Measurements from ENCODE around the gene CSF3R. TPM values are rescaled to one million over a fixed set of nuclear protein-coding genes. Genes with fewer than 3 reads are reported as not detected.

CSF3R gene
- total and polyA plus RNA-seq, 3 experiments from 2014 or later: 0.11 to 0.40 TPM; not detected in 1

Other genes starting within 250 kb of the CSF3R start
- 1 to 10 TPM; 2.5 to 2.6 TPM for gene SH3D21, start 176.5 kb downstream of the CSF3R start, total RNA-seq
- gene SH3D21, start 176.5 kb downstream of the CSF3R start, polyA plus RNA-seq: not detected
- 10 to 100 TPM; 13.6 to 16.3 TPM for gene EVA1B, start 159.3 kb downstream of the CSF3R start, total RNA-seq
- gene EVA1B, start 159.3 kb downstream of the CSF3R start, polyA plus RNA-seq: 8.1 TPM
- gene STK40, start 97.0 kb downstream of the CSF3R start, total RNA-seq: 10 to 100 TPM; 52.9 to 56.8 TPM
- gene STK40, start 97.0 kb downstream of the CSF3R start, polyA plus RNA-seq: 53.7 TPM
- gene LSM10, start 85.0 kb downstream of the CSF3R start, total RNA-seq: 10 to 100 TPM; 75.3 to 81.4 TPM
- 146 TPM for gene LSM10, start 85.0 kb downstream of the CSF3R start, polyA plus RNA-seq
- 1 to 10 TPM; 2.0 to 2.7 TPM for gene OSCP1, start 32.5 kb downstream of the CSF3R start, total RNA-seq
- not detected for gene OSCP1, start 32.5 kb downstream of the CSF3R start, polyA plus RNA-seq
- 100 to 1,000 TPM; 134 to 143 TPM for gene MRPS15, start 18.5 kb downstream of the CSF3R start, total RNA-seq
- 76.5 TPM for gene MRPS15, start 18.5 kb downstream of the CSF3R start, polyA plus RNA-seq

Data from CD8-positive, alpha-beta memory T cell (primary cell).